GM12891 (cell line): ENCODE data around the gene NAA80.

Experiments used
- POLR2A ChIP-seq: IDR thresholded peaks from 2 replicates; pipeline ENCODE4 v1.6.1; 2011; ENCODE audit warnings: low read depth, low read length, control low read depth
- TAF1 ChIP-seq: IDR thresholded peaks from 2 replicates; pipeline ENCODE4 v1.6.1; 2011; ENCODE audit warnings: low read depth, low read length, control low read depth

GRCh38 chr3:50266836-50267235, 32.4 kb downstream of the NAA80 start:
- TF ChIP-seq TAF1 (no peak), POLR2A (no peak)
